GM12873 (cell line): ENCODE data around the gene SPP2.

Experiments used
- CTCF ChIP-seq: IDR thresholded peaks from 2 replicates; pipeline ENCODE4 v1.5.1; 2012; ENCODE audit warnings: low read depth, mild to moderate bottlenecking, moderate library complexity, low read length, control low read depth; ENCODE audit not compliant: insufficient read depth; ENCODE audit errors: missing control alignments

SPP2 gene

GRCh38 chr2:234092344-234092743 is 41.8 kb downstream of the SPP2 start:
- TF ChIP-seq CTCF = no peak

GRCh38 chr2:234095301-234095700 is 44.8 kb downstream of the SPP2 start:
- TF ChIP-seq CTCF = no peak

- TF ChIP-seq CTCF = no peak
These were observed 45.7 kb downstream of the SPP2 start for GRCh38 chr2:234096164-234096563.

GRCh38 chr2:234098681-234099080 is 48.2 kb downstream of the SPP2 start:
- TF ChIP-seq CTCF = no peak

- no peak for TF ChIP-seq CTCF
These were observed 48.8 kb downstream of the SPP2 start for GRCh38 chr2:234099266-234099665.

- TF ChIP-seq CTCF = no peak
These were observed 50.2 kb downstream of the SPP2 start for GRCh38 chr2:234100686-234101085.

GRCh38 chr2:234102112-234102511 is 51.6 kb downstream of the SPP2 start:
- TF ChIP-seq CTCF = no peak
